Kidney (tissue), 14 donors: Measurements from ENCODE around the gene PNPLA7. TPM values are rescaled to one million over a fixed set of nuclear protein-coding genes. Genes with fewer than 3 reads are reported as not detected.
"Not testable (repeated sequence)": the region's sequence is repeated elsewhere in the genome, so short reads cannot be mapped to it uniquely, and the experiment has no call there.

ENCODE experiments used
- DNase-seq, 5 donors: peaks; one replicate each; pipeline ENCODE4 v3.0.0-alpha.2; 2013 to 2020
- FAIRE-seq: peaks from 2 replicates; lab custom pipeline; 2012; peaks lifted over from hg19 to GRCh38; lab: Jason Lieb, UNC
- H3K27ac ChIP-seq, 2 donors: one replicate each; pipeline ENCODE4 v1.7.0; 2013; ENCODE audit warnings: low read depth in 2 of 2, low read length in 2 of 2, inconsistent platforms in 1 of 2
- H3K27me3 ChIP-seq: one replicate; pipeline ENCODE4 v1.7.1; 2013; ENCODE audit warnings: low read length, inconsistent platforms; ENCODE audit not compliant: control insufficient read depth, insufficient read depth
- H3K36me3 ChIP-seq, 3 donors: one replicate each; pipeline versions ENCODE4 v1.7.0 to v1.7.1; 2013; ENCODE audit warnings: low read length in 3 of 3, control low read depth in 1 of 3, inconsistent platforms in 1 of 3; ENCODE audit not compliant: insufficient read depth in 3 of 3, control insufficient read depth in 2 of 3
- H3K4me1 ChIP-seq, 3 donors: one replicate each; pipeline versions ENCODE4 v1.7.0 to v1.7.1; 2013; ENCODE audit warnings: low read length in 3 of 3, inconsistent platforms in 1 of 3, low read depth in 1 of 3; ENCODE audit not compliant: control insufficient read depth in 2 of 3, insufficient read depth in 2 of 3
- H3K4me3 ChIP-seq, 3 donors: one replicate each; pipeline versions ENCODE4 v1.7.0 to v1.8.1; 2013; ENCODE audit warnings: low read length in 3 of 3, control low read depth in 1 of 3, inconsistent platforms in 1 of 3
- H3K9ac ChIP-seq, 3 donors: one replicate each; pipeline versions ENCODE4 v1.7.0 to v1.7.1; 2013; ENCODE audit warnings: low read length in 3 of 3, control low read depth in 1 of 3, inconsistent platforms in 1 of 3
- H3K9me3 ChIP-seq, 3 donors: one replicate each; pipeline versions ENCODE4 v1.7.0 to v1.7.1; 2013; ENCODE audit warnings: low read length in 3 of 3, control low read depth in 1 of 3, inconsistent platforms in 1 of 3; ENCODE audit not compliant: control insufficient read depth in 2 of 3, insufficient read depth in 1 of 3
- intact Hi-C: fragments of 100-400 bp; cut with DNase I; formaldehyde crosslinking; loops from one replicate; pipeline ENCODE4 v1.11.1; 2022
- polyA plus RNA-seq: library from polyadenylated mRNA; stranded (reverse); fragments of 350-450 nt; fragmentation: Illumina TruSeq; extraction: RNeasy Lipid Tissue Mini Kit (QIAGEN cat#74804); gene quantifications from one replicate; pipeline ENCODE4 v1.2.3, GENCODE V29; 2014; ENCODE audit warnings: low read depth, low replicate concordance; ENCODE audit not compliant: insufficient read depth
- total RNA-seq: library from RNA; stranded (reverse); fragmentation: NEBNext Ultra II Directional; extraction: Animal tissue kit (Norgen Biotek cat#: 25700); gene quantifications from one replicate; pipeline ENCODE4 v1.2.1, GENCODE V29; 2021
- TF ChIP-seq, protein P1 (sequence below): IDR thresholded peaks from 3 replicates; pipeline ENCODE4 v1.5.1; 2012; ENCODE audit warnings: mild to moderate bottlenecking, moderate library complexity, borderline replicate concordance; ENCODE audit not compliant: insufficient read depth; ENCODE audit errors: extremely low read depth
- donor health status: control.
- donor health status: control.
- donor health status: control.
- donor health status: control.
- donor health status: control.
- donor health status: DM: yes; HTN: yes; CAD: no.
- donor health status: Normal renal cell carcinoma (clear cell type).

The PNPLA7 gene
- total and polyA plus RNA-seq, 2 donors from 2014 or later = 2.1 to 9.6 TPM

- intact Hi-C loops = no loop called here
- TF ChIP-seq, protein P1, sequence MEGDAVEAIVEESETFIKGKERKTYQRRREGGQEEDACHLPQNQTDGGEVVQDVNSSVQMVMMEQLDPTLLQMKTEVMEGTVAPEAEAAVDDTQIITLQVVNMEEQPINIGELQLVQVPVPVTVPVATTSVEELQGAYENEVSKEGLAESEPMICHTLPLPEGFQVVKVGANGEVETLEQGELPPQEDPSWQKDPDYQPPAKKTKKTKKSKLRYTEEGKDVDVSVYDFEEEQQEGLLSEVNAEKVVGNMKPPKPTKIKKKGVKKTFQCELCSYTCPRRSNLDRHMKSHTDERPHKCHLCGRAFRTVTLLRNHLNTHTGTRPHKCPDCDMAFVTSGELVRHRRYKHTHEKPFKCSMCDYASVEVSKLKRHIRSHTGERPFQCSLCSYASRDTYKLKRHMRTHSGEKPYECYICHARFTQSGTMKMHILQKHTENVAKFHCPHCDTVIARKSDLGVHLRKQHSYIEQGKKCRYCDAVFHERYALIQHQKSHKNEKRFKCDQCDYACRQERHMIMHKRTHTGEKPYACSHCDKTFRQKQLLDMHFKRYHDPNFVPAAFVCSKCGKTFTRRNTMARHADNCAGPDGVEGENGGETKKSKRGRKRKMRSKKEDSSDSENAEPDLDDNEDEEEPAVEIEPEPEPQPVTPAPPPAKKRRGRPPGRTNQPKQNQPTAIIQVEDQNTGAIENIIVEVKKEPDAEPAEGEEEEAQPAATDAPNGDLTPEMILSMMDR = no peak
- H3K27ac ChIP-seq = peak overlapping the region; percentile 47 to 67
- H3K9ac ChIP-seq = no peak overlapping the region
- no peak overlapping the region for H3K4me3 ChIP-seq
- FAIRE-seq = no peak
- peaks cover 0 to 11% (median 0%) of the 10 kb centered on the region in 3 donors for H3K4me1 ChIP-seq
- no peaks in the 10 kb centered on the region for H3K27me3 ChIP-seq
- H3K9me3 ChIP-seq = no peaks in the 10 kb centered on the region
- peak in 3 of 5 donors; percentile 37 to 96 (median 62) for DNase-seq
- no peaks in the 10 kb centered on the region for H3K36me3 ChIP-seq
These were observed 138.4 kb downstream of the PNPLA7 start for GRCh38 chr9:137411645-137412380.

- no peak overlapping the region for H3K27ac ChIP-seq
- no peak for FAIRE-seq
These were observed 138.9 kb downstream of the PNPLA7 start for GRCh38 chr9:137411260-137411644.

GRCh38 chr9:137410891-137411249 lies 139.3 kb downstream of the PNPLA7 start:
- intact Hi-C loops = no loop called here
- Histone ChIP-seq H3K27ac (no peak overlapping the region), H3K4me3 (no peak overlapping the region)

More at GRCh38 chr9:137411260-137411644, 138.9 kb downstream of the PNPLA7 start:
- H3K9me3 ChIP-seq = no peaks in the 10 kb centered on the region
- H3K4me1 ChIP-seq = peaks cover 0 to 11% (median 0%) of the 10 kb centered on the region in 3 donors
- H3K36me3 ChIP-seq = no peaks in the 10 kb centered on the region
- TF ChIP-seq, protein P1 = no peak
- H3K27me3 ChIP-seq = no peaks in the 10 kb centered on the region
- H3K4me3 ChIP-seq = no peak overlapping the region
- no peak overlapping the region for H3K9ac ChIP-seq
- intact Hi-C loops = no loop called here
- DNase-seq = no peak

GRCh38 chr9:137410236-137410890 lies 139.8 kb downstream of the PNPLA7 start:
- H3K27ac ChIP-seq, H3K9ac ChIP-seq, H3K4me3 ChIP-seq, H3K9me3 ChIP-seq, H3K27me3 ChIP-seq, H3K36me3 ChIP-seq, intact Hi-C loops, FAIRE-seq: not testable (repeated sequence)
- H3K4me1 ChIP-seq = peaks cover 0 to 11% (median 0%) of the 10 kb centered on the region in 3 donors
- DNase-seq = peak in 1 of 5 donors; percentile 84

More at GRCh38 chr9:137410891-137411249, 139.3 kb downstream of the PNPLA7 start:
- Histone ChIP-seq H3K27me3 (no peaks in the 10 kb centered on the region), H3K9me3 (no peaks in the 10 kb centered on the region), H3K4me1 (peaks cover 0 to 11% (median 0%) of the 10 kb centered on the region in 3 donors), H3K36me3 (no peaks in the 10 kb centered on the region), H3K9ac (no peak overlapping the region)
- DNase-seq (no peak), FAIRE-seq (no peak)
- TF ChIP-seq, protein P1 = no peak
